Rectal smooth muscle tissue (tissue), 1 donor: ENCODE results near the gene DHRSX.
"Not testable (repeated sequence)": the region's sequence is repeated elsewhere in the genome, so short reads cannot be mapped to it uniquely, and the experiment has no call there.

Experiments
- H3K27ac ChIP-seq: one replicate; pipeline ENCODE4 v1.7.0; 2013; ENCODE audit warnings: low read depth, low read length, inconsistent platforms
- H3K27me3 ChIP-seq: one replicate; pipeline ENCODE4 v1.7.0; 2013; ENCODE audit warnings: low read length; ENCODE audit not compliant: control insufficient read depth, insufficient read depth
- H3K36me3 ChIP-seq: one replicate; pipeline ENCODE4 v1.7.0; 2013; ENCODE audit warnings: low read length; ENCODE audit not compliant: control insufficient read depth, insufficient read depth
- H3K4me1 ChIP-seq: one replicate; pipeline ENCODE4 v1.7.0; 2013; ENCODE audit warnings: low read length; ENCODE audit not compliant: control insufficient read depth, insufficient read depth
- H3K4me3 ChIP-seq: one replicate; pipeline ENCODE4 v1.7.0; 2013; ENCODE audit warnings: low read length
- H3K9ac ChIP-seq: one replicate; pipeline ENCODE4 v1.7.0; 2013; ENCODE audit warnings: low read length

DHRSX gene

GRCh38 chrX:2474963-2475726 lies 25.6 kb downstream of the DHRSX start:
- Histone ChIP-seq H3K4me1 (no peaks in the 10 kb centered on the region), H3K27me3 (no peaks in the 10 kb centered on the region), H3K36me3 (peaks cover 6% of the 10 kb centered on the region), H3K27ac (no peak overlapping the region), H3K9ac (no peak overlapping the region), H3K4me3 (no peak overlapping the region)

DNA sequence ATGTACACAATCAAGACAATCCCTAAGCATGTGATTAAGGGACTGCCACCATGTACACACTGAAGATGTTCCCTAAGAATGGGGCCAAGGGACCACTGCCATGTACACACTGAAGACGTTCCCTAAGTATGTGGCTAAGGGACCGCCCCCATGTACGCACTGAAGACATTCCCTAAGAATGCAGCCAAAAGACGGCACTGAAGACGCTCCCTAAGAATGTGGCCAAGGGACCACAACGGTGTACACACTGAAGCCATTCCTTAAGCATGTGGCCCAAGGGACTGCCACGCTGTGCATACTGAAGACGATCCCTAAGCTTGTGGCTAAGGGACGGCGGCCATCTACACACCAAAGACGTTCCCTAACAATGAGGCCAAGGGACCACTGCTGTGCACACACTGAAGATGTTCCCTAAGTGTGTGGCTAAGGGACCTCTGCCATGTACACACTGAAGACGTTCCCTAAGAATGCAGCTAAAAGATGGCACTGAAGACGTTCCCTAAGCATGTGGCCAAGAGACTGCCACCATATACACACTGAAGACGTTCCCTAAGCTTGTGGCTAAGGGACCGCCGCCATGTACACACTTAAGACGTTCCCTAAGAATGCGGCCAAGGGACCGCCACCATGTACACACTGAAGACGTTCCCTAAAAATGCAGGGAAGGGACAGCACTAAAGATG lies 26.4 kb downstream of the DHRSX start:
- H3K36me3 ChIP-seq, result peaks cover 2% of the 10 kb centered on the region
- H3K4me1 ChIP-seq, result no peaks in the 10 kb centered on the region

GRCh38 chrX:2473064-2473463 lies 27.7 kb downstream of the DHRSX start:
- not testable (repeated sequence) for H3K4me1 ChIP-seq, H3K4me3 ChIP-seq, H3K27me3 ChIP-seq, H3K36me3 ChIP-seq, H3K9ac ChIP-seq, H3K27ac ChIP-seq

More for the DNA sequence above, 26.4 kb downstream of the DHRSX start:
- Histone ChIP-seq H3K9ac (no peak overlapping the region), H3K27ac (no peak overlapping the region), H3K27me3 (no peaks in the 10 kb centered on the region), H3K4me3 (no peak overlapping the region)

DNA sequence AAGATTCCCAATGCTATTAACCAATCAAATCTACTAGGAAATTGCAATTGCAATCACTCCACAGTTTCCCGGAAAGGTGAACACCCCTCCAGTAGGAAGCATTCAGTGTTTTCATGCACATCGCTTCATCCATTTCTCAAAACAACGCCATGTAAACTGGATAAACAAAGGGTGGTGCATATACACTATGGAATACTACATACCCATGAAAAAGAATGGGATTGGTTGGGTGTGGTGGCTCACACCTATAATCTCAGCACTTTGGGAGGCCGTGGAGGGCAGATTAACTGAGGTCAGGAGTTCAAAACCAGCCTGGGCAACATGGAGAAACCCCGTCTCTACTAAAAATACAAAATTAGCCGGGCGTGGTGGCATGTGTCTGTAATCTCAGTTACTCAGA lies 29.1 kb downstream of the DHRSX start:
- no peak overlapping the region for H3K9ac ChIP-seq
- H3K36me3 ChIP-seq, result no peaks in the 10 kb centered on the region
- H3K4me1 ChIP-seq, result no peaks in the 10 kb centered on the region
- H3K27me3 ChIP-seq, result no peaks in the 10 kb centered on the region
- H3K4me3 ChIP-seq, result no peak overlapping the region
- no peak overlapping the region for H3K27ac ChIP-seq

- H3K27me3 ChIP-seq, H3K4me1 ChIP-seq, H3K4me3 ChIP-seq, H3K36me3 ChIP-seq, H3K27ac ChIP-seq, H3K9ac ChIP-seq: not testable (repeated sequence)
Observed at GRCh38 chrX:2471126-2471525, 29.6 kb downstream of the DHRSX start.

DNA sequence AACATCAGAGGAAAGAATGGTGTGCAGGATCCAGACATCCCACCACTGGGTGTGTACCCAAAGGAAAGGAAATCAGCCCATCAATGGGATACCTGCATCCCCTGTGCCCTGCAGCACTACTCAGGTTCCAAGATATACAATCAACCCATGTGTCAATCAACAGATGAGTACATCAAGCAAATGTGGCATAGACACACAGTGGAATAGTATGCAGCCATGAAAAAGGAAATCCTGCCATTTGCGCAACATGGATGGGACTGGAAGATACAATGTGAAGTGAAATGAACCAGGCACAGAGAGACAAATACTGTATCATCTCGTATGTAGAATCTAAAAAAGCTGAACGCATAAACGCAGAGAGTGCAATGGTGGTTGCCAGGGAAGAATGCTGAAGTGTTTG lies 30.9 kb downstream of the DHRSX start:
- H3K27ac ChIP-seq, H3K36me3 ChIP-seq, H3K4me1 ChIP-seq, H3K4me3 ChIP-seq, H3K9ac ChIP-seq, H3K27me3 ChIP-seq: not testable (repeated sequence)

DNA sequence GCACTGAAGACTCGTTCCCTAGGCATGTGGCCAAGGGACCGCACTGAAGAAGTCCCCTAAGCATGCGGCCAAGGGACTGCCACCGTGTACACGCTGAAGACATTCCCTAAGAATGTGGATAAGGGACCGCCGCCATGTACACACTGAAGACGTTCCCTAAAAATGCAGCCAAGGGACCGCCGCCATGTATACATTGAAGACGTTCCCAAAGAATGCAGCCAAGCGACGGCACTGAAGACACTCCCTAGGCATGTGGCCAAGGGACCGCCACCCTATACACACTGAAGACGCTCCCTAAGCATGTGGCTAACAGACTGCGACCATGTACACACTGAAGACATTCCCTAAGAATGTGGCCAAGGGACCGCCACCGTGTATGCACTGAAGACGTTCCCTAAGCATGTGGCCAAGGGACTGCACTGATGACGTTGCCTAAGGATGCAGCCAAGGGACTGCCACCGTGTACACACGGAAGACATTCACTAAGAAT lies 31.5 kb downstream of the DHRSX start:
- H3K27me3 ChIP-seq, result no peaks in the 10 kb centered on the region
- H3K27ac ChIP-seq, result no peak overlapping the region

DNA sequence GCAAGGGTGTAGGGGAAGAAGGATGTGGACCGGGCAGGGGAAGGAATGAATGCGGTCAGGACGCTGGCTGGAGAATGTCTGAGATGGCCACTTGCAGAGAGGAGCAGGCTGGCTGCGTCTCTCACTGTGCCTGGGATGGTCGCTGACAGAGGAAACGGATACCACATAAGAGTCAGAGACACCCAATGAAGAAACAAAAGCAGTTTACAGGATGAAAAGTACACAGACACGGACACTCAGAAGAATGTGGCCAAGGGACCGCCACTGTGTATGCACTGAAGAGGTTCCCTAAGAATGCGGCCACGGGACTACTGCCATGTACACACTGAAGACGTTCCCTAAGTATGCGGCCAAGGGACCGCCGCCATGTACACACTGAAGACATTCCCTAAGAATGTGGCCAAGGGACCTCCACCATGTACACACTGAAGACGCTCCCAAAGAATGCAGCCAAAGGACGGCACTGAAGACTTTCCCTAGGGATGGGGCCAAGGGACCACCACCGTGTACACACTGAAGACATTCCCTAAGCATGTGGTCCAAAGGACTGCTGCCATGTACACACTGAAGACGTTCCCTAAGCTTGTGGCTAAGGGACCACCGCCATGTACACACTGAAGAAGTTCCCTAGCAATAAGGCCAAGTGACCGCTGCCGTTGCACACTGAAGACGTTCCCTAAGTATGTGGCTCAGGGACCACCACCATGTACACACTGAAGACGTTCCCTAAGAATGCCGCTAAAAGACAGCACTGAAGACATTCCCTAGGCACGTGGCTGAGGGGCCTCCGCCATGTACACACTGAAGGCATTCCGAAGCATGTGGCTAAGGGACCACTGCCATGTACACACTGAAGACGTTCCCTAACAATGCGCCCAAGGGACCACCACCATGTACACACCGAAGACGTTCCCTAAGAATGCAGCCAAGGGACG lies 32.2 kb downstream of the DHRSX start:
- no peaks in the 10 kb centered on the region for H3K27me3 ChIP-seq
- no peaks in the 10 kb centered on the region for H3K36me3 ChIP-seq
- no peak overlapping the region for H3K4me3 ChIP-seq
- H3K4me1 ChIP-seq, result no peaks in the 10 kb centered on the region
- H3K9ac ChIP-seq, result no peak overlapping the region
- no peak overlapping the region for H3K27ac ChIP-seq

More for the DNA sequence above, 31.5 kb downstream of the DHRSX start:
- Histone ChIP-seq H3K4me1 (no peaks in the 10 kb centered on the region), H3K4me3 (no peak overlapping the region), H3K9ac (no peak overlapping the region), H3K36me3 (no peaks in the 10 kb centered on the region)

DNA sequence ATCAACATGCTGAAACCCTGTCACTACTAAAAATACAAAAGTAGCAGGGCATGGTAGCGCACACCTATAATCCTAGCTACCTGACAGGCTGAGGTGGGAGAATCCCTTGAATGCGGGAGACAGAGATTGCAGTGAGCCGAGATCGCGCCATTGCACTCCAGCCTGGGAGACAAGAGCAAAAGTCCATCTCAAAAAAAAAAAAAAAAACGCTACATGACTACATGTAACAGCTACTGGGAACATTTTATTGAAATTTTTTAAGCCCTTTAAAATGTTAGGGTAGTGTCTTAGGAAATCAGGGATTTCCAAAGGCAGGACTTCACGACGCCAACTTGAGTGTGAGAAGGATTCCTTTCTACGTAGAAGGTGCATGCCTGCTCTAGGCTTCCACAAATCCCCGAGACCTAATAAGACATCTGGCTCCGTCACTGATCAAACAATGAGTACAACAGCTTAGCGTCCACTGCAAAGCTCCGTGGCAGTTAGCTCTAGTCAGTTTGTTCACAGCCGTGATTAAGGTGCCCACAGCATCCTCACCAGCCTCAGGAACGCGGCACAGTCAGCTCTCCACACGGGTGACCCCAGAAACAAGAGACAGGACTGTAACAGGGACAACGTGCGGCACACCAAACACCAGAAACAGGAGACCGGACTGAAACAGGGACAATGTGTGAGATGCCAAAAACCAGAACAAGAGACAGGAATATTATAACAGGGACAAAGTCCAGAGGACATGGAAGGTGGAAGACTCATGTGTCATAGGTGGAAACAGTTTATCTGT lies 33.7 kb downstream of the DHRSX start:
- Histone ChIP-seq H3K4me1 (no peaks in the 10 kb centered on the region), H3K4me3 (no peak overlapping the region), H3K27me3 (no peaks in the 10 kb centered on the region), H3K36me3 (no peaks in the 10 kb centered on the region), H3K27ac (no peak overlapping the region), H3K9ac (no peak overlapping the region)

DNA sequence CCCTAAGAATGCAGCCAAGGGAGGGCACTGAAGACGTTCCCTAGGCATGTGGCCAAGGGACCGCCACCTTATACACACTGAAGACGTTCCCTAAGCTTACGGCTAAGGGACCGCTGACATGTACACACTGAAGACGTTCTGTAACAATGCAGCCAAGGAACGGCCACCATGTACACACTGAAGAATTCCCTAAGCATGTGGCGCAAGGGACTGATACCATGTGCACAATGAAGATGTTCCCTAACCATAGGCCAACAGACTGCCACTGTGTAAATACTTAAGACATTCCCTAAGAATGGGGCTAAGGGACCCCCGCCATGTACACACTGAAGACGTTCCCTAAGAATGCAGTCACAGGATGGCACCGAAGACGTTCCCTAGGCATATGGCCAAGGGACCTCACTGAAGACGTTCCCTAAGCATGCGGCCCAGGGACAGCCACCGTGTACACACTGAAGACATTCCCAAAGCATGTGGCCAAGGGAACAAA lies 36.1 kb downstream of the DHRSX start:
- Histone ChIP-seq H3K36me3 (no peaks in the 10 kb centered on the region), H3K9ac (no peak overlapping the region), H3K4me1 (no peaks in the 10 kb centered on the region), H3K27ac (no peak overlapping the region), H3K4me3 (no peak overlapping the region), H3K27me3 (no peaks in the 10 kb centered on the region)

DNA sequence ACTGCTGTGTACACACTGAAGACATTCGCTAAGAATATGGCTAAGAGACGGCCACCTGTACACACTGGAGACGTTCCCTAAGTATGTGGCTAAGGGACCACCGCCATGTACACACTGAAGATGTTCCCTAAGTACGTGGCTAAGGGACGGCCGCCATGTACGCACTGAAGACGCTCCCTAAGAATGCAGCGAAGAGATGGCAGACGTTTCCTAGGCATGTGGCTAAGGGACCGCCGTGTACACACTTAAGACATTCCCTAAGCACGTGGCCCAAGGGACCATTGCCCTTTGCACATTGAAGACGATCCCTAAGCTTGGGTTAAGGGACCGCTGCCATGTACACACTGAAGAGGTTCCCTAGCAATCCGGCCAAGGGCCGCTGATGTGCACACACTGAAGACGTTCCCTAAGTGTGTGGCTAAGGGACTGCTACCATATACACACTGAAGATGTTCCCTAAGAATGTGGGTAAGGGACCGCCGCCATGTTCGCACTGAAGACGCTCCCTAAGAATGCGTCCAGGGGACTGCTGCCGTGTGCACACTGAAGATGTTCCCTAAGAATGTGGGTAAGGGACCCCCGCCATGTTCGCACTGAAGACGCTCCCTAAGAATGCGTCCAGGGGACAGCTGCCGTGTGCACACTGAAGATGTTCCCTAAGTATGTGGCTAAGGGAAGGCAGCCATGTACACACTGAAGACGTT lies 36.7 kb downstream of the DHRSX start:
- Histone ChIP-seq H3K27me3 (no peaks in the 10 kb centered on the region), H3K4me3 (no peak overlapping the region), H3K36me3 (no peaks in the 10 kb centered on the region), H3K27ac (no peak overlapping the region), H3K9ac (no peak overlapping the region), H3K4me1 (no peaks in the 10 kb centered on the region)
